Hematopoietic multipotent progenitor cell treated with erythropoietin and hydrocortisone succinate and interleukin-3 and kit ligand, for 8 days (in vitro differentiated cells): ENCODE measurements around the gene UBE2H.
"Not testable (repeated sequence)": the region's sequence is repeated elsewhere in the genome, so short reads cannot be mapped to it uniquely, and the experiment has no call there.

Experiments
- DNase-seq: peaks from one replicate; pipeline ENCODE4 v3.0.0-alpha.2; 2015

Gene UBE2H

GRCh38 chr7:129907122-129907736, 45.5 kb downstream of the UBE2H start:
- peak; percentile 7 for DNase-seq

- DNase-seq, result no peak
Observed at GRCh38 chr7:129906700-129907099, 46.1 kb downstream of the UBE2H start.

DNA sequence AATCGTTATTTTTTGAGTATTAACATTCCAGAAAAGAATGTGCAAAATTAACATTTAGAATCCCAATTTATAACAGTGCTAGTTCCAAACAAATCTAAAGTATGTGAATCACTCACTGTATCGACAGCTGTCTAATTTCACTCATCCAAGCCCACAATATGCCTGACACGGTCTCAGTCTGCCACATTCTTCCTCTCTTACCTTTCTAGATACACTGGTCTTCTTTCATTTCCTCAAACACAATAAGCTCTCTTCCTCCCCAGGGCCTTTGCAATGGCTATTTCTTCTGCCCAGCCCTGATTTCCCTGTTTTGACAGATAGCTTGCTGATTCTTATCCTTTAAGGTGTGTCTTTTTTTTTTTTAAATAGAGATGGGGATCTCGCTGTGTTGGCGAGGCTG, 48.8 kb downstream of the UBE2H start:
- no peak for DNase-seq

DNA sequence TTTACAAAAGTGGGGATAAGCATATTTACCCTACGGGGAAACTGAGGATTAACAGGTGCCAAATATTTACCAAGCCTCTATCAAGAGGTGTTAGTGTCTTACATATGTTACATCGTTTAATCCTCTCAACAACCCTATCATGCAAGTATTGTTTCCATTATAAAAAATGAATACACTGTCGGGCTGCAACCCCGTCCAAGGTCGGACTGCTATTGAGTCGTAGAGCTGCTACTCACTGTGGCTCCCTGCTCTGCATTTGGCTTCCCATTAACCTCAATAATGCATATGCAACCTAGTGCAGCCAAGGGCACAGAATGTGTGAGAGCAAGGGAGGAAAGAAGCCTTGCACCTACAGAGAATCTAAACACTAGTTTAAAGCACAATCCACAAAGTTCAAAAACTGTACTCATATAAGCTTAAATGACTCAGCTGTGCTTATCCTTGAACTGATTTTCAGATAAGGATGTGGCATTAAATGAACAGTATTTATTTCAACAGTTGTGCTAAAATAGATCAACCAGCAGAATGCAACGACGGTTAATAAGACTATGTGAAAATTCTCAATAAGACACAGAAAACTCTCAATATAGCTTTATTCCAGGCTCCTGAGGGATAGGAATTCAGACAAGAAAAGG, 49.9 kb downstream of the UBE2H start:
- no peak for DNase-seq

DNA sequence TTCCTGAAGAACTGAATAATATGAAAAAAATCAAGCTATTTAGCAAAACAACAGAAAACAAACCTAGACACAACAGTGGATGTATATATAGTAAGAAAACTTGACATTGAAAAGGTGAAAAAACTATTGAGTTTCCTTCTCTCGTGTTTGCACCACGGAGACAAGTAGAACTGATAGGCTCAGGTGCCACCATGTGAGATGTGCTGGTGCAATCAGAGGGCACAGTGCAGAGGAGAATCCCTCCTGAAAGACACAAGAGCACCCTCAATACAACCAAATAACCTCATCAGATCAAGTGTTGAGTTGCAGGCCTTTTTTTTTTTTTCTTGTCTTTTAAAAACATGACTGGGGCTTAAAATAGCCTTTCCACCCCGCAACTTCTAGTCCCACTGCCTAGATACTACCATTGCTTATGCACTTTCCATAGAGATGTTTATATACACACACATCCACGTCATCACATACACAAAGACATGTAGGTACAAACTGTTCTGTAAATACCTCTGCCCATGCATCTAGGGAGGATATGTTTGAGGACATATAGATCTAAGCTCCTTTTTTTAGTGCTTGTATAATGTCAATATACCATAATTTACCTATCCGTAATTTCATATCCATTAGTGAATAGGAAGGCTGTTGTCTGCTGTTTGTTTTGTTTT, 54.1 kb downstream of the UBE2H start:
- no peak for DNase-seq

- no peak for DNase-seq
Observed at GRCh38 chr7:129898007-129898406, 54.8 kb downstream of the UBE2H start.

DNA sequence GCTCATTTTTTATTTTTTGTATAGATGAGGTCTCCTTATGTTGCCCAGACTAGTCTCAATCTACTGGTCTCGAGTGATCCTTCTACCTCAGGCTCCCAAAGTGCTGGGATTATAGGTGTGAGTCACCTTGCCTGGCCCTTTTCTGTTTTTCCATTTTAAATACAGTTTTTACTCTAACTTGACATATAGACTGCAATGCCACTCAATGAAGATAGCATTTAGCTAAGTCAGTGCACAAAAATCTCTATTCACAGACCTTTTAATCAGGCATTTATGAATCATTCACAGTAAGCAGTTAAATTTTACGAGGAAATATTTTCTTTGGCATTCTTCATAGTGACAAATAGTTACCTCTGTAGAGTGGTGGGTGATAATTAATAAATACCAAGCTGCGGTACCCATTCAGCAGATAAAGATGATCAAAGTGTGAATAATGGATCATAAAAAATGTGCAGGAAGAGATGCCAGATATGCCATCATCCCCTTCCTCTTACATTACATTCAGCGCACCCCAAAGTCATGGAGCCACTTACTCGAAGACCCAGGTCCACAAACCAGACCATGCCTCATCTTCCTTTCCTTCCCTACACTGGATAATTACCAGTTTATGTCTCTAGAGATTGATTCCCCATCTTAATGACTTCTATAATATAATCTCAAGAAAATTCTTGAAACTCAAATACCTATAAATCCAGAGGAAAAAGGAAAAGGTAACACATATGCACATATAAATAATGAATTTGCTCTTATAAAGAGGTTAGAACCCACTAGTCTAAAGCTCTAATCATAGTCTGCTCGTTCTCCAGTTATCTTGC, 56.0 kb downstream of the UBE2H start:
- no peak for DNase-seq

DNA sequence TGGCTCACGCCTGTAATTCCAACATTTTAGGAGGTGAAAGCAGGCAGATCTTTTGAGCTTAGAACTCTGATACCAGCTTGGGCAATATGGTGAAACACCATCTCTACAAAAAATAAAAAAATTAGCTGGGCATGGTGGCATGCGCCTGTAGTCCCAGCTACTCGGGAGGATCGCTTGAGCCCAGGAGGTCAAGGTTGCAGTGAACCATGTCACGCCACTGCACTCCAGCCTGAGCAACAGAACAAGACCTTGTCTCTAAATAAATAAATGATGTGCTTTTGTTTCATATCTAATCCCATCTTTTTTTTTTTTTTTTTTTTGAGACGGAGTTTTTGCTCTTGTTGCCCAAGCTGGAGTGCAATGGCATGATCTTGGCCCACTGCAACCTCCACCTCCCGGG, 58.6 kb downstream of the UBE2H start:
- not testable (repeated sequence) for DNase-seq

DNA sequence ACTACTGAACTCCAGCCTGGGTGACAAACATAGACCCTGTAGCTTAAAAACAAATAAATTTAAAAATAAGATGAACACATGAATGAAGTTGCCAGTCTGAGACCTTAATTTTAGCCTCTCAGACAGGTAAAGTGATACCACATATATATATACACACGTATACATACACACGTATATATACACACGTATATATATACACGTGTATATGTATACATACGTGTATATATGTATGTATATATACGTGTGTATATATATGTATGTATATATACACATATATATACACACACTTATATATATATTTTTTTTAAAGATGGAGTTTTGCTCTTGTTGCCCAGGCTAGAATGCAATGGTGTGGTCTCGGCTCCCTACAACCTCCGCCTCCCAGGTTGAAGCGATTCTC, 62.7 kb downstream of the UBE2H start:
- DNase-seq, result no peak

DNA sequence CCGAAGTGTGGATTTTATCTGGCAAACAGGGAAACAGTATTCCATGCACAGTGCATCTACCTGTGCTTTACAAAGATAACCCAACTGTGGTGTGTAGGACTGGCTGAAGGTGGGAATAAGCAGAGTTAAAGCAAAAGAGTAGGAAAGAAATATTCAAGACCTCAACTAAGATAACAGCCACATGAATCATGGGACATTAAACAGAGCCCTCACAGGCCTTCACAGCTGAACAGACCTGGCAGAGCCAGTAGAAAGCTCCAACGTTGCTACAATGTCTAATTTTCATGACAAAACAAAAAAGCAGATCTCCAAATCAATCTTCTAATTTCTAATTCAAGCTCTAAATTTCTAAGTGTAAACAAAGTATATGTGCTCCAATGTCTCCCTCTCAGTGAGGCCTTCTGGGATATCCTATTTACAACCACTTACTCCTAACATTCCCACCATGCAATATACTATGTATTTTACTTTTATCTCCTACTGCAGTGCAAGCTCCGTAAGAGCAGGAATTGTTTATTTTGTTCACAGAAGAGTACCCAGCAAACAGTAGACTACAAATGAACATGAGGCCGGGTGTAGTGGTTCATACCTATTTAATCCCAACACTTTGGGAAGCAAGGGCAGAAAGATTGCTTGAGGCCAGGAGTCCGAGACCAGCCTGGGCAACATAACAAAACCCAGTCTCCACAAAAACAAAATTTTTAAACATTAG, 63.5 kb downstream of the UBE2H start:
- DNase-seq, result no peak

GRCh38 chr7:129887865-129888264, 64.9 kb downstream of the UBE2H start:
- DNase-seq, result no peak

- no peak for DNase-seq
Observed at GRCh38 chr7:129886818-129887186, 66.0 kb downstream of the UBE2H start.

DNA sequence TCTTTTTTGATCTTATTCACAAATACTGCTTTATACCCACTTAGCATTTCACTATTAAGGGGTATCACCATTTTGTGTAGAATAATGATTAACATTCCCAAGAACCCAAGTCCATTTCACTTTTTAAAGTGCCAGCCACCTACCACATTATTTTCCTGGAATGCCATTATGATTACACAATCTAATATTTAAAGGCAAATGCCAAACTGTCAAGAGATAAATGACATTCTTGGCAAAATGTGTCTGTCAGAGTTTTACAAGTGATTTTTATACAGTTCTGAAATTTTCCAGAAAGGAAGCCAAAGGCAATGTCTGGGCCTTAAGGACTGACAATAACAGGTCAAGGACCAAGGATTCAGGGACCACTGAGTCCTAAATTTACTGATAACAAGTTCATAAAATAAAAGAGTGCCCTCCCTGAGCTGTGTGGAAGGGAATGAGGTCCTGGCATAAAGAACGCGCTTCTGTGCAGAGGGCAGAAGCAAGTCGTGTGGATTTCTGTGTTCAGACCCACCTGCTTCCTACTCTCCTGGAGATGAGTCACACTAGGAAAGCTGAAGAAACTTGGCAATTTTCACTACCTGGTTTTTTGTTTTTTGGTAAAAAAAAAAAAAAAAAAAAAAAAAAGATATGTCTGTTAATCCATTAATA, 66.5 kb downstream of the UBE2H start:
- DNase-seq, result no peak

- no peak for DNase-seq
Observed at GRCh38 chr7:129884495-129884894, 68.3 kb downstream of the UBE2H start.

- no peak for DNase-seq
Observed at GRCh38 chr7:129883151-129883550, 69.6 kb downstream of the UBE2H start.

DNA sequence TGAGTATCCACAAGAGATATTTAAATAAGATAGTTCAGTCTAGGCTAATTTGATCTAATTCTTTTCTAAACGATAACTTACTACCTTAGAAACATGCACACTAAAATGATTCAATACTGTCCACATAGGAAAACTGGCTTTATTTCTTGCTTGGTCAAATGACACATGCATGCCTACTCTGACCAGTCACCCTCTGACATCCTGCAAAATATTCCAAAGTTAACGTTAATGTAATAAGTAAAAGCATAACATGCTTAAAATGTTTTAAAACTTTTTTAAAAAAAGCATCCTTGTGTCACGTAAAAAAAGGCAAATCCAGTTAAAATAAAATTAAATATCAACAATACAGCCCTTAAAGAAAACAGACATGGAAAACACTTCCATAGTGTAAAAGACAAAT, 70.2 kb downstream of the UBE2H start:
- DNase-seq, result no peak

DNA sequence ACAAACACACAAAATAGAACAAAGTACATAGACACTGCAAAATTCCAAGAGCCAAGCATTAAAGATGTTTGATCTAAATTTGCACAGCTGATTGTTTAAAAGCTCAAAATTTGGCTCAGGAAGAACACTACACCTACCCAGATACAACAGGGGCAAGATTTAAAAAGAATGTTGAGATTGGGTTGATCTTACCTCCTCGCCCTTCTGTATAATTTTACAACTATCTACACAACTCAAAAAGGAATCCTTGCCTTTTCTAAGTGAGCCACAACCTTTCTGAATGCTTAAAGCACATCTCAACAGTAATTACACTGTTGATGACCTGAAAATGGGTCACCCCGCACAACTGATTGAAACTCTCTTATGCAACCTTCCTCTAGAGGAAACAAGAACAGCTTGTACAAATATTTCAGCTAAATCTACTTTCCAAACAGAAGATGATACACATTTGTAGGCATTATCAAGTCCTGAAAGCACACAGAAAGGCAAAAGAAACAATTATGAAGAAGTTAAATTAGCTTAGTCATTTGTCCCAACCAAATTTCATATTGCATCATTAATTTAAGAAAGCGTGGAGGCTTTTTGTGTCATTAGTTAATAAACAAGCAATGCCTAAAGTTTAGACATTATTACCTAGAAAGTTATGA, 75.5 kb downstream of the UBE2H start:
- no peak for DNase-seq

- DNase-seq, result no peak
Observed at GRCh38 chr7:129875745-129876411, 76.9 kb downstream of the UBE2H start.

DNA sequence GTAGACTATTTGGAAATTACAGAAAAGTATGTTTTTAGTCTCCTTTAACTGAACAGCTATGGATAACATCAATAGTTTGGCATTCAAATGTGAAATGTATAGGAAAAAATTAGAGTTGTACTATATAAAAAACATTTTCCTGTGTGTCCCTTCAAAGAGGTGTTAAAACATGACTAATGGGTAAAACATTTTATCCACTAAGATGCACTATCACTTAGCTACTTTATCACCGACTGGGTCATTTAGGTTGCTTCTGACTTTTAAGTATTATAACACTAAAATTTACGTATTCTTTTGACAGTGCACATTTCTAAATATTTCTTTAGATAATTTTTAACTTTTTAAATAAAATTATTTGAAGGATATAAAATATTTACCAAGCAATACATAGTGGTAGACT, 77.6 kb downstream of the UBE2H start:
- no peak for DNase-seq

DNA sequence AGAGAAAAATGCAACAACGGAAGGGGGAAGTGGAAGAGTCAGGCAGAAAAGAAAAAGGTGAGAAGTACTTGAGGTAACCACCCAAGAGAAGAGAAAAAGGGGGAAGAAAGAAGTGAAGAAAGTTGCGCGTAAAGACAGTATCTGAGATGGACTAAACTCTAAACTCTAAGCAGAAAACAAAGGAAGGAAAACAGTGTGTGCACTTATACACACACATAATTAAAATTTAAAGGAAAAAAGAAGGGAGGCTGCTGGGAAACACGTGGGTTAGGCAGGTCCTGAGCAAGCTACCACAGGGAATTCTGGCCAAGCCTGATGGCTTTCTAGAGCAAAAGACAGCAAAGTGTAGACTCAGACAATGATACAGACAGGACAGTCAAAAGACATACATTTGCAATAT, 78.0 kb downstream of the UBE2H start:
- no peak for DNase-seq

- DNase-seq, result no peak
Observed at GRCh38 chr7:129872054-129872453, 80.7 kb downstream of the UBE2H start.
